HL-60 (cell line): ENCODE results near the gene BAZ1B.
"Not testable (repeated sequence)": the region's sequence is repeated elsewhere in the genome, so short reads cannot be mapped to it uniquely, and the experiment has no call there.

ENCODE experiments used
- DNase-seq, 2 experiments: peaks; one replicate each; pipeline ENCODE4 v3.0.0-alpha.2; 2010 to 2020; ENCODE audit warnings: low read depth in 1 of 2, low spot score in 1 of 2
- H3K27ac ChIP-seq: fragments of 250-450 bp; sonication (Bioruptor Pico); replicated peaks from 2 replicates; pipeline ENCODE4 v1.5.1; 2020; ENCODE audit warnings: mild to moderate bottlenecking, moderate library complexity
- H3K27me3 ChIP-seq: fragments of 250-450 bp; sonication (Bioruptor Pico); 2 replicates; pipeline ENCODE4 v1.5.1; 2021; ENCODE audit warnings: mild to moderate bottlenecking, moderate library complexity; ENCODE audit not compliant: insufficient read depth, poor library complexity, severe bottlenecking
- H3K4me3 ChIP-seq: replicated peaks from 2 replicates; pipeline ENCODE4 v1.5.1; 2011; ENCODE audit warnings: mild to moderate bottlenecking, control low read depth, low read length; ENCODE audit not compliant: insufficient read depth
- CTCF ChIP-seq: IDR thresholded peaks from one replicate; pipeline ENCODE4 v1.5.1; 2011; ENCODE audit warnings: low read length, control low read depth, inconsistent platforms; ENCODE audit not compliant: insufficient read depth
- GABPA ChIP-seq: IDR thresholded peaks from 2 replicates; pipeline ENCODE4 v1.6.1; 2012; ENCODE audit warnings: low read depth
- POLR2AphosphoS5 ChIP-seq: IDR thresholded peaks from 2 replicates; pipeline ENCODE4 v1.6.1; 2012; ENCODE audit warnings: low read depth
- SPI1 ChIP-seq: IDR thresholded peaks from 2 replicates; pipeline ENCODE4 v1.6.1; 2012; ENCODE audit warnings: low read depth, mild to moderate bottlenecking, borderline replicate concordance
- TF ChIP-seq, protein P1 (sequence below): IDR thresholded peaks from 2 replicates; pipeline ENCODE4 v1.6.1; 2012; ENCODE audit warnings: low read depth; ENCODE audit not compliant: insufficient replicate concordance

Gene BAZ1B

DNA sequence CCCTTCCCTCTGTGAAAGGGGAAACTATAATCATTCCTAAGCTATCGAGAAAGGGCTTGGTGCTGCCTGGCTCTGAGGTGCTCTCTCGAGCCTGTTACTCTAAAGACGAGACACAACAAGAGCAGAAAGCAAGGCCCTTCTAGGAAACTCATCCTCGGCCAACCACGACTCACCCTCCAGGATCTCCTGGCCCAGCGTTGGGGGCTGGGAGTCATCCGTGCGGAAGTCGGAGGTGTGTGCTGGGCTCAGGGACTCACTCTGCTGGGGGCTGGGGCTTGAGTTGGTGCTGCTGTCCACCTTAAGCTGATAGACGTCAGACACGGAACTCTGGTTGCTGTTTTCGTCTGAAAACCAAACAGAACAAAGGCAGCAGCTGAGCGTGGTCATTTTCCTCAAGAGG lies 17.6 kb upstream of the BAZ1B start:
- Histone ChIP-seq H3K27ac (no peak overlapping the region), H3K4me3 (no peak overlapping the region), H3K27me3 (no peaks in the 10 kb centered on the region)
- DNase-seq, result no peak
- TF ChIP-seq POLR2AphosphoS5 (no peak), GABPA (no peak), CTCF (no peak), SPI1 (no peak)
- TF ChIP-seq, protein P1, sequence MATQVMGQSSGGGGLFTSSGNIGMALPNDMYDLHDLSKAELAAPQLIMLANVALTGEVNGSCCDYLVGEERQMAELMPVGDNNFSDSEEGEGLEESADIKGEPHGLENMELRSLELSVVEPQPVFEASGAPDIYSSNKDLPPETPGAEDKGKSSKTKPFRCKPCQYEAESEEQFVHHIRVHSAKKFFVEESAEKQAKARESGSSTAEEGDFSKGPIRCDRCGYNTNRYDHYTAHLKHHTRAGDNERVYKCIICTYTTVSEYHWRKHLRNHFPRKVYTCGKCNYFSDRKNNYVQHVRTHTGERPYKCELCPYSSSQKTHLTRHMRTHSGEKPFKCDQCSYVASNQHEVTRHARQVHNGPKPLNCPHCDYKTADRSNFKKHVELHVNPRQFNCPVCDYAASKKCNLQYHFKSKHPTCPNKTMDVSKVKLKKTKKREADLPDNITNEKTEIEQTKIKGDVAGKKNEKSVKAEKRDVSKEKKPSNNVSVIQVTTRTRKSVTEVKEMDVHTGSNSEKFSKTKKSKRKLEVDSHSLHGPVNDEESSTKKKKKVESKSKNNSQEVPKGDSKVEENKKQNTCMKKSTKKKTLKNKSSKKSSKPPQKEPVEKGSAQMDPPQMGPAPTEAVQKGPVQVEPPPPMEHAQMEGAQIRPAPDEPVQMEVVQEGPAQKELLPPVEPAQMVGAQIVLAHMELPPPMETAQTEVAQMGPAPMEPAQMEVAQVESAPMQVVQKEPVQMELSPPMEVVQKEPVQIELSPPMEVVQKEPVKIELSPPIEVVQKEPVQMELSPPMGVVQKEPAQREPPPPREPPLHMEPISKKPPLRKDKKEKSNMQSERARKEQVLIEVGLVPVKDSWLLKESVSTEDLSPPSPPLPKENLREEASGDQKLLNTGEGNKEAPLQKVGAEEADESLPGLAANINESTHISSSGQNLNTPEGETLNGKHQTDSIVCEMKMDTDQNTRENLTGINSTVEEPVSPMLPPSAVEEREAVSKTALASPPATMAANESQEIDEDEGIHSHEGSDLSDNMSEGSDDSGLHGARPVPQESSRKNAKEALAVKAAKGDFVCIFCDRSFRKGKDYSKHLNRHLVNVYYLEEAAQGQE, result no peak

DNA sequence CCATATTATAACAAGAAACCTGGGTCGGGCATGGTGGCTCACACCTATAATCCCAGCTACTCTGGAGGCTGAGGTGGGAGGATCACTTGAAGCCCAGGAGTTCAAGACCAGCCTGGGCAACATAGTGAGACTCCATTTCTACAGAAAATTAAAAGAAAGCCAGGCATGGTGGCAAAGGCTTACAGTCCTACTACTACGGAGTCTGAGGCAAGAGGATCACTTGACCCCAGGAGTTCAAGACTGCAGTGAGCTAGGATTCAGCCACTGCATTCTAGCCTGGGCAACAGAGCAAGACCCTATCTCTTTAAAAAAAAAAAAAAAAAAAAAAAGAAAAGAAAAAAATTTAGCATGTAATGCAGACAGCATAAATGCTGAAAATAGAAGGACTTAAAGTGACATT lies 16.4 kb upstream of the BAZ1B start:
- H3K27me3 ChIP-seq, H3K27ac ChIP-seq, DNase-seq, H3K4me3 ChIP-seq: not testable (repeated sequence)

- TF ChIP-seq, protein P1, result no peak
- Histone ChIP-seq H3K4me3 (no peak overlapping the region), H3K27me3 (no peaks in the 10 kb centered on the region), H3K27ac (no peak overlapping the region)
- no peak for DNase-seq
Measured at GRCh38 chr7:73537051-73537450, 15.0 kb upstream of the BAZ1B start.

GRCh38 chr7:73536479-73536878 lies 14.4 kb upstream of the BAZ1B start:
- no peak for TF ChIP-seq CTCF
- no peak for TF ChIP-seq GABPA
- TF ChIP-seq POLR2AphosphoS5, result no peak
- no peak for TF ChIP-seq SPI1
- TF ChIP-seq, protein P1, result no peak
- H3K4me3 ChIP-seq, result no peak overlapping the region
- no peak overlapping the region for H3K27ac ChIP-seq
- no peak for DNase-seq
- no peaks in the 10 kb centered on the region for H3K27me3 ChIP-seq
